NCI-H146 (cell line): Measurements from ENCODE around the gene TTLL11.
A peak's percentile ranks its signal among the peaks of the same experiment; 100 is the strongest.
"Not testable (repeated sequence)": the region's sequence is repeated elsewhere in the genome, so short reads cannot be mapped to it uniquely, and the experiment has no call there.

Experiments used
- DNase-seq: peaks from one replicate; lab custom pipeline; 2025; lab: John Stamatoyannopoulos, UW

Gene TTLL11

GRCh38 chr9:121813519-121814210, 279.4 kb downstream of the TTLL11 start:
- no peak for DNase-seq

DNA sequence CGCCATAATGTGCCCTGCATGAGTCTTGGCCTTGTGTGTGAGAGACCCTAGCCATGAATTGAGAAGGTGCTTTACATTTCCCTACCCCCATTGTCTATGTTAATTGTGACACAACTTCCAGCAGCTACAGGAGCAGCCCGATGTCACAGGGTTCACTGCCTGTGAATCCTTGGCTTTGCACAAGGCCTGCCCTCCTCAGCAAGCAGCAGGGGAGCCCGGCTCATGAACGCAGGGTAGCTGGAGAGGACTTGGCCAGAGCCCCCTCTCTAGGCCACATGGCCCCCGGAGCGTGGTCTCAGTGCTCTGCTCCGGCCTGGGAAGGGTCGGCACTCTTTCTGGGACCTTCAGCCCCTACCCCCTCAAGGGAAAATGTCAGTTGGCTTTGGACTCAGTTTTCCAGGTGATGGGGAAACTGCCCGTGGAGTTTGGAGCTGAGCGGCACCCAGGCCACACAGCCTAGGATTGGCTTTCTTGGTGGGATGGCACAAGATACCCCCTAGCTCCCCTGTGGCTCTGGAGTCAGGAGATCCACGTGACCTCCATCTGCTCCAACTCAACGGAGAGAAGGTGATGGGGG, 280.9 kb downstream of the TTLL11 start:
- no peak for DNase-seq

- no peak for DNase-seq
Measured at GRCh38 chr9:121811751-121812150, 281.4 kb downstream of the TTLL11 start.

DNA sequence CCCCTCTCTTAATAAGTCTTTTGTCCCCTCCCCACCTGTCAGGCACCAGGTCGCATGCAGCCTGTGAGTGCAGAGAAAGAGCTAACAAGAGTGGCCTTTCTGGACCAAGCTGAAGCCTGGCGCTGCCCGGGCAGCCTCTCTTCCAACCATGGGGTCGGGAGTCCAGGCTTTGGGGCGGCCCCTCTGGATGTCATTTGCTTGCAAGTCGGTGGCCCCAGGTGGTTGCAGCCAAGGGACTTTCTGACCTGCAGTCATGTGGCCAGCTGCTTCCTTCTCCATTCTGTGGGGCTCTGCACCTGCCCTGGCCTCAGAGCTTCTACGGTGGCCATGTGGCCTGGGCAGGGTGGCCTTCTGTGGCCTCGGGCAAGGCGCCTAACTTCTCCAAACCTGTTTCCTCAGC, 282.0 kb downstream of the TTLL11 start:
- peak; percentile 5 for DNase-seq

DNA sequence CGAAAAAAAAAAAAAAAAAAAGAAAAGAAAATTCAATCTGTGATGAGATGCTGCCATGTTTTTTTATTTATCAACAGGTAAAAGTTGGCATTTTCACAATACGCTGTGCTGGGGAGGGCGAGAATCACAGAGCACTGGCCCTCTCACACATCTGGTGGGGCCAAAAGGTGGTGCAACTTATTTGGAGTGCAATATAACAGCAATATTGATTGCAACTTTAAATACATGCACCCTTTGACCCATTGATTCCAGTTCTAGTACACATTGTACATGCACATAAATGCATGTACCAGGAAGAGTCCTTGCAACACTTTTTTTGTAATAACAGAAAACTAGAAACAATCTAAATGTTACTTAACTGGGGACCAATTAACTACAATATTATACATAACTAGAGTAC, 282.6 kb downstream of the TTLL11 start:
- DNase-seq: no peak

DNA sequence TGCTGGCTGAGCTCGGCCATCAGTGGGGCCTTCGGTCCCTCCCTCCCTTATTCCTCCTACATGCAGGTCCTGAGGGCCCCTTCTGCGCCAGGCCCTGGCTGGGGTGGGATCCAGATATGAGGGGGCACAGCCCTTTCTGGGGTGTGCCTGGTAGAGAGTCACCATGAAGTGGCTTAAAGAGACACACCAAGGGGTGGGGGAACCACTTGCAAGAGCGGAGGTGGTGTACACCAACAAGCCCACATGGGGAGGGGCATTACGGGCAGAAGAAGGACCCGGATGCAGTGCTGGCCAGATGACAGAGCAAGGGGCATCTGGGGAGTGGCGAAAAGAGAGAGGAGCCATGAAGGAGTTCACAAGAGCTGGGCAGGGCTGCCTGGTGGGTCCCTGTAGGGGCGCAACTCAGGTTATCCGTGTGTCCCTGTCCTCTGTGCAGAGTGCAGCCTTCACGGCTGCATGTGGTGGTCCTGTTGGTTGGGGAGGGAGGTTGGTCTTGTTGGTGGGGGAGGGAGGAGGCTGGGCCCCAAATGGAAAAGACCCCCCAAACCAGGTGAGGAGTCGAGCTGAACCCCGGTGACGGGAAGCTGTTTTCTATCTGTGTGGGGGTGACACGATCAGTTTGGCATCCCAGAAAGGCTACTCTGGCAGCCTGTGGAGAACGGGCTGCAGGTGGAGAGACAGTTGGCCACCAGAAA, 283.6 kb downstream of the TTLL11 start:
- no peak for DNase-seq

- no peak for DNase-seq
Measured at GRCh38 chr9:121808781-121809180, 284.3 kb downstream of the TTLL11 start.

- peak; percentile 7 for DNase-seq
Measured at GRCh38 chr9:121807823-121808278, 285.3 kb downstream of the TTLL11 start.

DNA sequence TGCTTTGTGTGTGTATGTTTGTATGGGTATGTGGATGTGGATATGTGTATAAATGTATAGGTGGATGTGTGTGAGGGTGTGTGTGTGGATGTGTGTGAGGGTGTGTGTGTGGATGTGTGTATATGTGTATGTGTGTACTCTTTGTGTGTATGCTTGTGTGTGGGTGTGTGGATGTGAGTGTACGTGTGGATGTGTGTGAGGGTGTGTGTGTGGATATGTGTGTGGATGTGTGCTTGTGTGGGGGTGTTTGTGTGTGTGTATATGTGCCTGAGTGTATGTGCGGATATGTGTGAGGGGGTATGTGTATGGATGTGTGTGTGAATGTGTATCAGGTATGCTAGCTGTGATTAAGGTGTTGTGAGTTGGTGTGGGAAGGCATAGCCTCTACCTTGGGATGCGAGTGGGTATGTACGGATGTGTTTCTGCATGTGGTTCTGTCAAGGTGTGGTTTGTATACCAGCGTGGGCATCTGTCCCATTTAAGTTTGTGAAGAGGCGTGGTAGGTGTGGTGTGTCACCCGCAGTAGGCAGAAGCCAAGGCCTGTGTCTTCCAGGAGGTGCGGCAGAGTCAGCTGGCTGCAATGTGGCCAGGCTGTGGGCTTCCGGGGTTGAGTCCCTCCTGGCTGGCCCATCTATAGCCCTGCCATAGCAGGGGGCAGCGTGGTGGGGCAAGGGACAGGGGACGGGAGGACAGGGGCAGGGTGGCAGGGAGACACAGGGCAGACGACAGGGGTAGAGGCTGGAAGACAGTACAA, 285.9 kb downstream of the TTLL11 start:
- DNase-seq: no peak

- DNase-seq: no peak
Measured at GRCh38 chr9:121802753-121803152, 290.4 kb downstream of the TTLL11 start.

GRCh38 chr9:121801579-121801978, 291.5 kb downstream of the TTLL11 start:
- no peak for DNase-seq

DNA sequence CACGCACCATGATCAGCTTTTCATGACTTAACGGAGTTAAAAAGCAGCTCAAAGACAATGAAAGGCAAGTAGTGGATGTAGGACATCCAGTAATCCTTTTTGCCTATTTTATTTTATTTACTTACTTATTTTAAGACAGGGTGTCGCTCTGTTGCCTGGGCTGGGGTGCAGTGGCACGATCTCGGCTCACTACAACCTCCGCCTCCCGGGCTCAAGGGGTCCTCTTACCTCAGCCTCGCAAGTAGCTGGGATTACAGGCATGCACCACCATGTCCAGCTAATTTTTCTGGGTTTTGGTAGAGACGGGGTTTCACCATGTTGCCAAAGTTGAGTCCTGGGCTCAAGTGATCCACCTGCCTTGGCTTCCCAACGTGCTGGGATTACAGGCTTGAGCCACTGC, 292.7 kb downstream of the TTLL11 start:
- no peak for DNase-seq

GRCh38 chr9:121798941-121799340, 294.2 kb downstream of the TTLL11 start:
- DNase-seq: no peak

GRCh38 chr9:121797081-121797480, 296.0 kb downstream of the TTLL11 start:
- no peak for DNase-seq

- DNase-seq: not testable (repeated sequence)
Measured at GRCh38 chr9:121794334-121794733, 298.8 kb downstream of the TTLL11 start.

GRCh38 chr9:121792476-121792875, 300.6 kb downstream of the TTLL11 start:
- not testable (repeated sequence) for DNase-seq

- no peak for DNase-seq
Measured at GRCh38 chr9:121790841-121791240, 302.3 kb downstream of the TTLL11 start.

DNA sequence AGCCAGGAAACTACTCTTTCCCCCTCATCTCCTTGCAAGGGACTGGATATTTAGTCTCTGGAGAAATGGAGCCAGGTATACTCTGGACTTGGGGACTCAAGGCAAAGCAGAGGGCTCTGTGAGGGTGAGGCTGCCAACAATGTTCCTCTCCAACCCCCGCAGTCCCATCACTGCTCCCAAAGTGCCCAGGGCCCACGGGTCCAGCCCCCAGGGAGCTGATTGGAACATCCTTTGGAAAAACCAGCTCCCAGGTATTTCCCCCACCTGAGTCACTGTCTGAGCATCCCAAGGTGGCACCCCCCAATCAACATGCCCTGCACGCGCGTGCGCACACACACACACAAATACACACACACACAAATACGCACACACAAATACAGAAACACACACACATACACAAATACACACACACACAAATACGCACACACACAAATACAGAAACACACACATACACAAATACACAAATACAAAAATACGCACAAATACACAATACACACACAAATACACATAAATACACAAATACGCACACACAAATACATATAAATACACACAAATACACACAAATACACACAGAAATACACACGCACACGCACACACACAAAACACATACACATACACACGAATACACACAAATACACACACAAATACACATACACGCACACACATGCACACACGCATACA, 304.3 kb downstream of the TTLL11 start:
- DNase-seq: no peak

DNA sequence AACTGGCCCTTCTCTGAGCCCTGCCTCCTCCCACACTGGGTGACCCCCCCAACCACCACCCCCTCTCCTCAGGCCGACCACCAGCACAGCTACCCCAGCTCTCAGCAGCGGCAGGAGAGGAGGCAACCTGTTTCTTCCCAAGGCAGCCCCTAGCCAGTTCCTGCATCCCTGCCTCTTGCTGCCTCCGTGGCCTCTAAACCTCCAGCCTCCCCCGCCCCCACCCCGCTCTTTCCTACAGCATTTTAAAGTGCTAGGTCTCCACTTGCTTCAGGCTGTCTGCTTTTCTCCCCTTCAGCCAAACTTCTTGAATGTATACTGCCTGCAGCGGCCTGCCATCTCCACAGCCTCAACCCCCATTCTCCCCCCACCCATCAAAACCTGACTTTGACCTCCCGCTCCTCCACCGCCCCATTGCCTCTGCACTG, 306.1 kb downstream of the TTLL11 start:
- DNase-seq: no peak

DNA sequence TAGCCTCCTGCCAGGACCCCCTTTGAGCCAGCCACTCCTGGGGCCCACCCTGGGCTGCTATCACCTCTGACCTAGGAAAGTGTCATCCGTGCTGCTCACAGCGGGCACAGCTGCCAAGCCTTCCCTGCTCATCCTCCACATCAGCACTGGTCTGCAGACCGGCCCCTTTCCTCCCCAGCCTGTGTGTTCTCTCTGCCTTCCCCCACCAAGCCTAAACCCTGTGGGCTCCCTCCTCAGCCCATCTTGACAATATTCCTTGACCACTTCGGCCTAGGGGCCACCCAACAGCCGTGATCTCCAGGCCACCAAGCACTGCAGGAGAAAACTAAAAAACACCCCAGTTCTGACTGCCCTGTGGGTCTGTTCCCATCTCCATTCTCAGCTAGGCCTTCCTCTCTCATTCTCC, 306.6 kb downstream of the TTLL11 start:
- no peak for DNase-seq

DNA sequence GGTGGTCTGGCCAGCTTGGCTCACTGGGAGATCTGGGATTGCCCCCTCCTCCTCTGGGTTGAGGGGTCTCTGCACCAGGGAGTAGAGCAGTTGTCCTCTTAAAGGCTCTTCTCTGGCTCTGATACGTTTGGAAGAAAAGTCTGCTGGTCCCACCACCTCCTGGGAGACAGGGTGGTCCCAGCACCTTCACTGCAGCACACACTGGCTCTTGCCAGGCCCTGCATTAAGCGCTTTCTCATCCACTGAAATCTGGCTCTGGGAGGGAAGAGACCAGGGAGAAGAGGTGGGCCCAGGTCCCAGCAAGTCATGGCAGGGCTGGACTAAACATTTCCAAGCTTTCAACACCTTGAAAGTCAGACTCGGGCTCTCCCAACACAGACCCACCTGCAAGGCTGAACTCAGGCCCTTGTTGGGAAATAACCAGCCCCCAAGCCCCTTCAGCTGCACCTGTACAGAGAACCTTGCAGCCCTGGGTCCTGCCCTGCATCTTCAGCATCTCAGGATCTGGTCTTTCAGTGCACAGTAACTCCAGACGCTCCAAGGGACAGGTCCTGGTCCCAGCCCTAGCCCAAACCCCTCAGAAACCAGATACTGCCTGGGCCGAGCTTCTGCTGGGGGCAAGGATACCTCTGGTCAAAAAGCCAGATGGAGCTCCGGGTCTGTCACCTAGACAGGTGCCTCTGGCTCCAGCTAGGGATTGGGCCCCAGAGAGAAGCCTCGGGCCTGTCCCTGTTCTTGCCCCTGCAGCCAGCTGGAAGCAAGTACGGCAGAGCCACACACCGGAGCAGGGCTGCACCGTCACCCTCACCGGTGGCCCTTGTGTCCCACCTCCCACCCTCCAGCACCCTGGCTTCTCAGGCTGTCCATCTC, 307.2 kb downstream of the TTLL11 start:
- DNase-seq: no peak
